VCaP (cell line): Measurements from ENCODE around the gene JARID2.

Source experiments
- H3K27ac ChIP-seq: fragments of 450-650 bp; 2 replicates; pipeline ENCODE4 v1.5.1; 2017
- CTCF ChIP-seq: fragments of 450-650 bp; conservative IDR thresholded peaks from 2 replicates; pipeline ENCODE4 v1.5.1; 2017; ENCODE audit warnings: mild to moderate bottlenecking, moderate library complexity

The JARID2 gene

GRCh38 chr6:15549371-15549770 is 303.5 kb downstream of the JARID2 start:
- TF ChIP-seq CTCF = no peak
- H3K27ac ChIP-seq = no peak overlapping the region

DNA sequence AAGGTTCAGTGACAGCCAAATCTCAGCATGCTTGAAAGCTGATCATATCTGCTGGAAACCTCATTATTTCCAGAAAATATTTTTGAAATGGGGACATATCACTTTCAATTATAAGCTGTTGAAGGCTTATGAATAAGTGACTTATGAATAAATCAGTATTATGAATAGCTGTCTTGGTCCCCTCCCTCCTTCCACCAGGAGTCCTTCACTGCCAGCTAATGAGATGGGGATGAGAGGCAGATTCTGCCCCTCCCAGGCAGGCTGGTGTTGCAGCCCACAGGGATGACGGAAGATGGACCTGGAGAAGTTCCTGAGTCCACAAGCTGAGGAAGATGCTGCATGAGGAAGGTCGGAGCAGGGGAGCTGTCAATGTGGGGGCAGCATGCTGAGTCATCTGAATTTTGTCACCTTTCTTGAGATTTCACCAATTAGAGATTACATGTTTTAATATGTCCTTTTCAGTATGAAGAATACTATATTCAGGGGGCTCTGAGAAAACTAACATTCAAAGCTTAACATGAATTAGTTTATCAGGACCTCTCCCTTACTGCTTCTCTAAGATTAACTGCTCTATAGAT is 304.8 kb downstream of the JARID2 start:
- no peak overlapping the region for H3K27ac ChIP-seq
- TF ChIP-seq CTCF = no peak

GRCh38 chr6:15551262-15551661 is 305.4 kb downstream of the JARID2 start:
- no peak overlapping the region for H3K27ac ChIP-seq
- no peak for TF ChIP-seq CTCF

DNA sequence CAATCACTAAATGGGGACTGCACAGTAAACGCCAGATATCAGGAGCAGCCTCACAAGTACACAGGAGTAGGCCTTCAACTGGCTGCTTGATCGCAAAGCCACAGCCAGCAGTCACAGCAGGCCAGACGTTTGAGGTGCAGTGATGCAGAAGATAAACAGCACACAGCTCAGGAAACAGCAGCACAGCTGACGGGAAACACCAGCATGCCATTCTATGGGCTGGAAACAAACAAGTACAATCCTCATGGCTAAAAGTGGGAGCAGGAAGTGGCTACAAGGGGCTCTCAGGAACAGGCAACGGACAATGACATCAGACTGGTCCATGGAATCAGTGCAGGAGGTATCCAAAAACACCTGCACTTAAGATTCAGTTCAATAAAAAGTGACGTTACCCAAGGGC is 305.9 kb downstream of the JARID2 start:
- no peak for TF ChIP-seq CTCF
- H3K27ac ChIP-seq = no peak overlapping the region

DNA sequence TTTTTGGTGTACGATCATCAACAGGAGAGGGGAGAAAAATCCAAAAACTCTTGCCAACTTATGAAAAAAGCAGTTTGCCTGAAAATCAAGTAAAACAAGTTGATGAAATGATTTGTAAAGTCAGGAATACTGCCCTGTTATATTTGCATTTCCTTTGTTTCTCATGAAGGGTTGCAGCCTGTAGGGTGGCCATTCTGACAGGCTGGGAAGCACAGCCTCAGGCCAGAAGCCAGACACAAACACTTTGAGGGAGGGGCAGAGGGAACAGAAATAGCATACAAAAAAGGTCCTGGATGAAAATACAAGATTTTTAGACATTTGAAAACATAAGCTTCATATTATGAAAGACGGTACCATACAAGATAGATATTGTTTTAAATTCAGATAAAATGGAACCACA is 307.2 kb downstream of the JARID2 start:
- no peak for TF ChIP-seq CTCF
- H3K27ac ChIP-seq = no peak overlapping the region

- no peak overlapping the region for H3K27ac ChIP-seq
- TF ChIP-seq CTCF = no peak
Measured at GRCh38 chr6:15553736-15554294, 307.9 kb downstream of the JARID2 start.

DNA sequence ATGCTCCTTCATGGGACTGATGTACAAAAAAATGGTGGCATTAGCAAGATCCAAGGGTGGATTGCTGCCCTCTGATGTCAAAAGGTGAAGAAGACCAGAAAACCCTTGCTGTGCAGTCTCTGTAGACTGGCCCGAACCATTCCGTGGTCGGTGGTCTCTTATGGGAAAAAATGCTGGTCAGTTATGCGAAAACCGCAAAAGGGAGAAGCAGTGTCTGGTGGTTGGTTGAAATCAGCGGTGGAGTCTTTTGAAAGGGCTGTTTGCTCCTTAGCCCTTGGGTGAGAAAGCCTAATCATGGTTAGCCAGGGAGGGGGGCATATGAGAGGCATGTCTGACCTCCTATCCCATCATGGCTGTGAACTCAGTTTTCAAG is 308.8 kb downstream of the JARID2 start:
- no peak overlapping the region for H3K27ac ChIP-seq
- TF ChIP-seq CTCF = no peak
